ENCODE results near the gene PRR7. TPM values are rescaled to one million over a fixed set of nuclear protein-coding genes. Genes with fewer than 3 reads are reported as not detected.

PRR7 gene
- 10 to 100 TPM; 21.5 to 21.8 TPM for total RNA-seq

GRCh38 chr5:177446200-177447065, at the start of gene PRR7:
Gene PRR7, plus strand, starts transcription at chr5:177446814. Its CDS starts 8,254 bp downstream, at chr5:177455068.
- peaks cover 42% of the 10 kb centered on the region for H3K4me1 Mint-ChIP-seq
- peak; percentile 84 for DNase-seq

GRCh38 chr5:177397875-177398390, 48.7 kb upstream of the PRR7 start:
- no peak overlapping the region for H3K27ac Mint-ChIP-seq
- H3K4me3 Mint-ChIP-seq = no peak overlapping the region
- DNase-seq = no peak
- no peaks in the 10 kb centered on the region for H3K36me3 Mint-ChIP-seq
- no peaks in the 10 kb centered on the region for H3K9me3 Mint-ChIP-seq
- peaks cover 8% of the 10 kb centered on the region for H3K4me1 Mint-ChIP-seq
- peaks cover 19% of the 10 kb centered on the region for H3K27me3 Mint-ChIP-seq

More at GRCh38 chr5:177446200-177447065, at the start of gene PRR7:
- Mint-ChIP-seq H3K36me3 (peaks cover 18% of the 10 kb centered on the region), H3K27ac (peak within 1 kb of the TSS; percentile 90), H3K27me3 (peaks cover 4% of the 10 kb centered on the region), H3K9me3 (no peaks in the 10 kb centered on the region), H3K4me3 (peak within 1 kb of the TSS; percentile 82)

- Mint-ChIP-seq H3K27me3 (peaks cover 23% of the 10 kb centered on the region), H3K4me1 (peaks cover 18% of the 10 kb centered on the region), H3K9me3 (no peaks in the 10 kb centered on the region), H3K36me3 (no peaks in the 10 kb centered on the region), H3K27ac (no peak within 1 kb of the TSS), H3K4me3 (no peak within 1 kb of the TSS)
- peak; percentile 24 for DNase-seq
These were observed 46.4 kb upstream of the PRR7 start, which contains the start of gene PFN3 for GRCh38 chr5:177399997-177400868. Gene PFN3, minus strand, starts transcription at chr5:177400661. Its CDS starts 85 bp downstream, at chr5:177400576.

- peaks cover 25% of the 10 kb centered on the region for H3K4me1 Mint-ChIP-seq
- peaks cover 23% of the 10 kb centered on the region for H3K27me3 Mint-ChIP-seq
- no peaks in the 10 kb centered on the region for H3K36me3 Mint-ChIP-seq
- peak; percentile 73 for DNase-seq
- H3K9me3 Mint-ChIP-seq = no peaks in the 10 kb centered on the region
- H3K27ac Mint-ChIP-seq = no peak overlapping the region
- H3K4me3 Mint-ChIP-seq = peak overlapping the region; percentile 75
These were observed 44.2 kb upstream of the PRR7 start for GRCh38 chr5:177402271-177403043.

- DNase-seq = peak; percentile 54
- Mint-ChIP-seq H3K4me1 (peaks cover 25% of the 10 kb centered on the region), H3K36me3 (no peaks in the 10 kb centered on the region), H3K9me3 (no peaks in the 10 kb centered on the region), H3K27me3 (peaks cover 23% of the 10 kb centered on the region), H3K4me3 (peak overlapping the region; percentile 75), H3K27ac (peak overlapping the region; percentile 29)
These were observed 43.4 kb upstream of the PRR7 start for GRCh38 chr5:177403102-177403791.

- Mint-ChIP-seq H3K9me3 (no peaks in the 10 kb centered on the region), H3K27ac (peak overlapping the region; percentile 29), H3K4me1 (peaks cover 25% of the 10 kb centered on the region)
These were observed 42.6 kb upstream of the PRR7 start for GRCh38 chr5:177403792-177404640.

GRCh38 chr5:177404641-177405179, 41.9 kb upstream of the PRR7 start:
- Mint-ChIP-seq H3K4me3 (peak overlapping the region; percentile 53), H3K4me1 (peaks cover 25% of the 10 kb centered on the region), H3K27ac (no peak overlapping the region), H3K36me3 (no peaks in the 10 kb centered on the region), H3K9me3 (no peaks in the 10 kb centered on the region), H3K27me3 (peaks cover 23% of the 10 kb centered on the region)
- DNase-seq = no peak

More at GRCh38 chr5:177403792-177404640, 42.6 kb upstream of the PRR7 start:
- peaks cover 23% of the 10 kb centered on the region for H3K27me3 Mint-ChIP-seq
- DNase-seq = peak; percentile 90
- no peaks in the 10 kb centered on the region for H3K36me3 Mint-ChIP-seq
- peak overlapping the region; percentile 75 for H3K4me3 Mint-ChIP-seq

- no peak for DNase-seq
- H3K4me1 Mint-ChIP-seq = peaks cover 25% of the 10 kb centered on the region
- H3K4me3 Mint-ChIP-seq = peak overlapping the region; percentile 32
- H3K36me3 Mint-ChIP-seq = no peaks in the 10 kb centered on the region
- no peaks in the 10 kb centered on the region for H3K9me3 Mint-ChIP-seq
- no peak overlapping the region for H3K27ac Mint-ChIP-seq
- H3K27me3 Mint-ChIP-seq = peaks cover 23% of the 10 kb centered on the region
These were observed 41.3 kb upstream of the PRR7 start for GRCh38 chr5:177405312-177405711.

- Mint-ChIP-seq H3K27ac (no peak overlapping the region), H3K27me3 (peaks cover 23% of the 10 kb centered on the region), H3K4me1 (peaks cover 29% of the 10 kb centered on the region), H3K9me3 (no peaks in the 10 kb centered on the region), H3K4me3 (no peak overlapping the region), H3K36me3 (no peaks in the 10 kb centered on the region)
- DNase-seq = no peak
These were observed 40.8 kb upstream of the PRR7 start for GRCh38 chr5:177405805-177406204.

- H3K36me3 Mint-ChIP-seq = no peaks in the 10 kb centered on the region
- peaks cover 39% of the 10 kb centered on the region for H3K4me1 Mint-ChIP-seq
- DNase-seq = no peak
- H3K27ac Mint-ChIP-seq = no peak within 1 kb of the TSS
- no peak within 1 kb of the TSS for H3K4me3 Mint-ChIP-seq
- H3K27me3 Mint-ChIP-seq = no peaks in the 10 kb centered on the region
- no peaks in the 10 kb centered on the region for H3K9me3 Mint-ChIP-seq
These were observed 37.4 kb upstream of the PRR7 start, which contains the start of gene F12 for GRCh38 chr5:177409043-177409801. Gene F12, minus strand, starts transcription at chr5:177409564. Its CDS starts 37 bp downstream, at chr5:177409527.

- H3K4me1 Mint-ChIP-seq = peaks cover 40% of the 10 kb centered on the region
- no peak for DNase-seq
- peak overlapping the region; percentile 20 for H3K27ac Mint-ChIP-seq
- H3K27me3 Mint-ChIP-seq = no peaks in the 10 kb centered on the region
- H3K36me3 Mint-ChIP-seq = no peaks in the 10 kb centered on the region
- H3K4me3 Mint-ChIP-seq = no peak overlapping the region
- H3K9me3 Mint-ChIP-seq = no peaks in the 10 kb centered on the region
These were observed 36.0 kb upstream of the PRR7 start for GRCh38 chr5:177410575-177410974.

GRCh38 chr5:177412603-177413233, 33.9 kb upstream of the PRR7 start:
- H3K9me3 Mint-ChIP-seq = no peaks in the 10 kb centered on the region
- peak overlapping the region; percentile 37 for H3K4me3 Mint-ChIP-seq
- no peaks in the 10 kb centered on the region for H3K36me3 Mint-ChIP-seq
- DNase-seq = peak; percentile 36
- H3K27me3 Mint-ChIP-seq = no peaks in the 10 kb centered on the region
- H3K4me1 Mint-ChIP-seq = peaks cover 40% of the 10 kb centered on the region
- peak overlapping the region; percentile 85 for H3K27ac Mint-ChIP-seq
